Measurements from ENCODE around the gene NTSR1. TPM values are rescaled to one million over a fixed set of nuclear protein-coding genes. Genes with fewer than 3 reads are reported as not detected.
A peak's percentile ranks its signal among the peaks of the same experiment; 100 is the strongest.

NTSR1 gene
- total RNA-seq, 1 experiment from 2014 or later: 78.7 TPM

GRCh38 chr20:62693524-62693922 is 15.1 kb upstream of the NTSR1 start:
- DNase-seq (ENCODE audit: low spot score): no peak

- DNase-seq (ENCODE audit: low spot score): peak; percentile 16
Measured at GRCh38 chr20:62694106-62694505, 14.5 kb upstream of the NTSR1 start.

GRCh38 chr20:62694868-62695267 is 13.8 kb upstream of the NTSR1 start:
- no peak for DNase-seq (ENCODE audit: low spot score)

GRCh38 chr20:62695448-62696414 is 12.9 kb upstream of the NTSR1 start:
- DNase-seq (ENCODE audit: low spot score): no peak

- no peak for DNase-seq (ENCODE audit: low spot score)
Measured at GRCh38 chr20:62696434-62696957, 12.1 kb upstream of the NTSR1 start.

GRCh38 chr20:62696989-62697388 is 11.6 kb upstream of the NTSR1 start:
- DNase-seq (ENCODE audit: low spot score): no peak

- DNase-seq (ENCODE audit: low spot score): no peak
Measured at GRCh38 chr20:62697468-62697912, 11.1 kb upstream of the NTSR1 start.

- DNase-seq (ENCODE audit: low spot score): no peak
Measured at GRCh38 chr20:62698231-62698630, 10.4 kb upstream of the NTSR1 start.

GRCh38 chr20:62699296-62699695 is 9.3 kb upstream of the NTSR1 start:
- DNase-seq (ENCODE audit: low spot score): no peak

GRCh38 chr20:62699741-62700140 is 8.9 kb upstream of the NTSR1 start:
- DNase-seq (ENCODE audit: low spot score): no peak

- DNase-seq (ENCODE audit: low spot score): no peak
Measured at GRCh38 chr20:62700261-62700930, 8.2 kb upstream of the NTSR1 start.

GRCh38 chr20:62701161-62702012 is 7.2 kb upstream of the NTSR1 start:
- DNase-seq (ENCODE audit: low spot score): no peak

- no peak for DNase-seq (ENCODE audit: low spot score)
Measured at GRCh38 chr20:62702013-62702300, 6.7 kb upstream of the NTSR1 start.

- peak; percentile 83 for DNase-seq (ENCODE audit: low spot score)
Measured at GRCh38 chr20:62702895-62703852, 5.5 kb upstream of the NTSR1 start.

GRCh38 chr20:62703853-62704228 is 4.8 kb upstream of the NTSR1 start:
- peak; percentile 41 for DNase-seq (ENCODE audit: low spot score)

- peak; percentile 98 for DNase-seq (ENCODE audit: low spot score)
Measured at GRCh38 chr20:62704341-62704948, 4.2 kb upstream of the NTSR1 start.

- DNase-seq (ENCODE audit: low spot score): no peak
Measured at GRCh38 chr20:62705627-62706026, 3.0 kb upstream of the NTSR1 start.

- DNase-seq (ENCODE audit: low spot score): no peak
Measured at GRCh38 chr20:62706344-62706743, 2.3 kb upstream of the NTSR1 start.

- no peak for DNase-seq (ENCODE audit: low spot score)
Measured at GRCh38 chr20:62706857-62707256, 1.8 kb upstream of the NTSR1 start.

GRCh38 chr20:62707276-62707920 is 1.2 kb upstream of the NTSR1 start:
- DNase-seq (ENCODE audit: low spot score): no peak
